Activated CD8-positive, alpha-beta T cell treated with anti-CD3 and anti-CD28 coated beads for 36 hours (primary cell): ENCODE measurements around the gene BSG. TPM values are rescaled to one million over a fixed set of nuclear protein-coding genes. Genes with fewer than 3 reads are reported as not detected.

Experiments
- ATAC-seq: fragments of 200-7000 bp; cut with Tn5 transposase; one replicate; pipeline ENCODE4 v1.10.0; 2021; ENCODE audit warnings: mild to moderate bottlenecking, moderate library complexity
- CTCF ChIA-PET: fragments of 350-600 bp; sonication (Branson Sonifier 250); formaldehyde crosslinking; loops from one replicate; lab custom pipeline; 2021; ENCODE audit warnings: antibody characterized with exemption; lab: Charles Lee
- POLR2A ChIA-PET: fragments of 350-600 bp; sonication (Branson Sonifier 250); formaldehyde crosslinking; loops from one replicate; lab custom pipeline; 2021; ENCODE audit warnings: antibody characterized with exemption; lab: Charles Lee
- DNase-seq: peaks from one replicate; pipeline ENCODE4 v3.0.0-alpha.2; 2020
- H3K27ac Mint-ChIP-seq: one replicate; pipeline ENCODE4 v1.8.0; 2021; ENCODE audit warnings: mild to moderate bottlenecking, mixed read lengths
- H3K27me3 Mint-ChIP-seq: one replicate; pipeline ENCODE4 v1.8.0; 2021; ENCODE audit warnings: mixed read lengths
- H3K36me3 Mint-ChIP-seq: one replicate; pipeline ENCODE4 v1.8.0; 2021; ENCODE audit warnings: low read depth, mixed read lengths
- H3K4me1 Mint-ChIP-seq: one replicate; pipeline ENCODE4 v1.8.0; 2021; ENCODE audit warnings: low read depth, mixed read lengths
- H3K4me3 Mint-ChIP-seq: one replicate; pipeline ENCODE4 v1.8.0; 2021; ENCODE audit warnings: mild to moderate bottlenecking, moderate library complexity, mixed read lengths
- H3K9me3 Mint-ChIP-seq: one replicate; pipeline ENCODE4 v1.8.0; 2021; ENCODE audit warnings: mixed read lengths
- CTCF ChIP-seq: fragments of 200-600 bp; IDR thresholded peaks from one replicate; pipeline ENCODE4 v1.8.0; 2022; ENCODE audit warnings: antibody characterized with exemption, mild to moderate bottlenecking
- intact Hi-C: fragments of 100-400 bp; cut with micrococcal nuclease; formaldehyde crosslinking; loops from one replicate; pipeline ENCODE4 v1.10.0; 2022
- total RNA-seq, 2 experiments: library from RNA; stranded (reverse); gene quantifications; one replicate each; pipeline ENCODE4 v1.2.3, GENCODE V29; 2021

BSG gene
- total RNA-seq, 2 experiments from 2014 or later, result 159 to 160 TPM

- Mint-ChIP-seq H3K4me3 (no peak overlapping the region), H3K36me3 (no peaks in the 10 kb centered on the region), H3K9me3 (no peaks in the 10 kb centered on the region), H3K27ac (no peak overlapping the region), H3K27me3 (peaks cover 16% of the 10 kb centered on the region), H3K4me1 (peaks cover 2% of the 10 kb centered on the region)
- no peak for DNase-seq
- TF ChIP-seq CTCF, result no peak
- intact Hi-C loops, result no loop called here
- POLR2A ChIA-PET, result no interaction called here
- no peak for ATAC-seq
- CTCF ChIA-PET, result no interaction called here
Measured at GRCh38 chr19:593505-593904, 21.1 kb downstream of the BSG start.

- no peaks in the 10 kb centered on the region for H3K36me3 Mint-ChIP-seq
- ATAC-seq (no peak), DNase-seq (no peak)
- H3K4me1 Mint-ChIP-seq, result no peaks in the 10 kb centered on the region
- no peak overlapping the region for H3K4me3 Mint-ChIP-seq
- no peak for TF ChIP-seq CTCF
- CTCF ChIA-PET, result interaction anchor here (0.8 kb wide), 1 partner anchor 10 kb away, joined by 4 read pairs; no protein-coding TSS in a partner anchor
- no peaks in the 10 kb centered on the region for H3K9me3 Mint-ChIP-seq
- POLR2A ChIA-PET, result no interaction called here
- peaks cover 12% of the 10 kb centered on the region for H3K27me3 Mint-ChIP-seq
- intact Hi-C loops, result no loop called here
- no peak overlapping the region for H3K27ac Mint-ChIP-seq
Measured at GRCh38 chr19:594265-594870, 22.0 kb downstream of the BSG start.

GRCh38 chr19:595326-596262 is 23.2 kb downstream of the BSG start:
- intact Hi-C loops, result no loop called here
- POLR2A ChIA-PET, result interaction anchor here (0.5 kb wide), 1 partner anchor 36 kb away, joined by 3 read pairs; no protein-coding TSS in a partner anchor
- H3K9me3 Mint-ChIP-seq, result no peaks in the 10 kb centered on the region
- peaks cover 10% of the 10 kb centered on the region for H3K27me3 Mint-ChIP-seq
- H3K36me3 Mint-ChIP-seq, result no peaks in the 10 kb centered on the region
- H3K4me3 Mint-ChIP-seq, result no peak overlapping the region
- ATAC-seq (no peak), DNase-seq (no peak)
- no peak for TF ChIP-seq CTCF
- H3K27ac Mint-ChIP-seq, result no peak overlapping the region
- CTCF ChIA-PET, result no interaction called here
- H3K4me1 Mint-ChIP-seq, result no peaks in the 10 kb centered on the region

- ChIA-PET POLR2A (interaction anchor here (0.5 kb wide), 1 partner anchor 36 kb away, joined by 3 read pairs; no protein-coding TSS in a partner anchor), CTCF (no interaction called here)
- ATAC-seq, result no peak
Measured at GRCh38 chr19:596263-596655, 23.9 kb downstream of the BSG start.

More at GRCh38 chr19:596263-596655, 23.9 kb downstream of the BSG start:
- Mint-ChIP-seq H3K4me3 (no peak overlapping the region), H3K9me3 (no peaks in the 10 kb centered on the region), H3K4me1 (no peaks in the 10 kb centered on the region), H3K27ac (no peak overlapping the region), H3K36me3 (no peaks in the 10 kb centered on the region), H3K27me3 (peaks cover 7% of the 10 kb centered on the region)
- no peak for TF ChIP-seq CTCF
- intact Hi-C loops, result no loop called here
- no peak for DNase-seq
